ENCODE data around the gene TNFRSF4.

DNA sequence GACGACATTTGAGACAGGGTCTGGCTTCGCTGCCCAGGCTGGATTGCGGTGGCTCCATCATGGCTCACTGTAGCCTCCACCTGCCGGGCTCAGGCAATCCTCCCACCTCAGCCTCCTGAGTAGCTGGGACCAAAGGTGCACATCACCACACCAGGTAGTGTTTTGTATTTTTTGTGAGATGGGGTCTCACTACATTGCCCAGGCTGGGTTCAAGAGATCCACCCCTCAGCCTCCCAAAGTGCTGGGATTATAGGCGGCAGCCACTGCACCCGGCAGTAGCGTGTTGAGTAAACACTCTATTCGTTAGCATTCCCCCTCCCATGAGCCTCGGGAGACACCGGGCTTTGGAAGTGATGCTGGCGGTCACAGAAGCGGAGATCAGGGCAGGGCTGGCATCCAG lies 39.4 kb upstream of the TNFRSF4 start:
- TF ChIP-seq, protein P1, sequence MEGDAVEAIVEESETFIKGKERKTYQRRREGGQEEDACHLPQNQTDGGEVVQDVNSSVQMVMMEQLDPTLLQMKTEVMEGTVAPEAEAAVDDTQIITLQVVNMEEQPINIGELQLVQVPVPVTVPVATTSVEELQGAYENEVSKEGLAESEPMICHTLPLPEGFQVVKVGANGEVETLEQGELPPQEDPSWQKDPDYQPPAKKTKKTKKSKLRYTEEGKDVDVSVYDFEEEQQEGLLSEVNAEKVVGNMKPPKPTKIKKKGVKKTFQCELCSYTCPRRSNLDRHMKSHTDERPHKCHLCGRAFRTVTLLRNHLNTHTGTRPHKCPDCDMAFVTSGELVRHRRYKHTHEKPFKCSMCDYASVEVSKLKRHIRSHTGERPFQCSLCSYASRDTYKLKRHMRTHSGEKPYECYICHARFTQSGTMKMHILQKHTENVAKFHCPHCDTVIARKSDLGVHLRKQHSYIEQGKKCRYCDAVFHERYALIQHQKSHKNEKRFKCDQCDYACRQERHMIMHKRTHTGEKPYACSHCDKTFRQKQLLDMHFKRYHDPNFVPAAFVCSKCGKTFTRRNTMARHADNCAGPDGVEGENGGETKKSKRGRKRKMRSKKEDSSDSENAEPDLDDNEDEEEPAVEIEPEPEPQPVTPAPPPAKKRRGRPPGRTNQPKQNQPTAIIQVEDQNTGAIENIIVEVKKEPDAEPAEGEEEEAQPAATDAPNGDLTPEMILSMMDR (conservative IDR thresholded peaks at IDR 0.05; ENCODE audit: low read length): no peak
- no peak for TF ChIP-seq EZH2phosphoT487 (IDR thresholded peaks at IDR 0.05; ENCODE audit: borderline replicate concordance, low read depth, low read length)

Measured in OCI-LY7 (cell line).